Subcutaneous adipose tissue (tissue), 4 donors: ENCODE measurements around the gene ASNSD1. TPM values are rescaled to one million over a fixed set of nuclear protein-coding genes. Genes with fewer than 3 reads are reported as not detected.

ENCODE experiments used
- total RNA-seq, 4 donors: library from RNA; depleted of rRNA; stranded (reverse); fragments of >200 nt; gene quantifications; one replicate each; pipeline ENCODE4 v1.1.0, GENCODE V29; 2016
- TF ChIP-seq, protein P1 (sequence below): fragments of 450-650 bp; IDR thresholded peaks from one replicate; pipeline ENCODE4 v1.5.1; 2016; ENCODE audit warnings: low read depth, mild to moderate bottlenecking, control low read depth, antibody characterized with exemption, moderate library complexity

Gene ASNSD1
- total RNA-seq, 4 donors from 2014 or later = 40.3 to 76.8 (median 48.0) TPM

DNA sequence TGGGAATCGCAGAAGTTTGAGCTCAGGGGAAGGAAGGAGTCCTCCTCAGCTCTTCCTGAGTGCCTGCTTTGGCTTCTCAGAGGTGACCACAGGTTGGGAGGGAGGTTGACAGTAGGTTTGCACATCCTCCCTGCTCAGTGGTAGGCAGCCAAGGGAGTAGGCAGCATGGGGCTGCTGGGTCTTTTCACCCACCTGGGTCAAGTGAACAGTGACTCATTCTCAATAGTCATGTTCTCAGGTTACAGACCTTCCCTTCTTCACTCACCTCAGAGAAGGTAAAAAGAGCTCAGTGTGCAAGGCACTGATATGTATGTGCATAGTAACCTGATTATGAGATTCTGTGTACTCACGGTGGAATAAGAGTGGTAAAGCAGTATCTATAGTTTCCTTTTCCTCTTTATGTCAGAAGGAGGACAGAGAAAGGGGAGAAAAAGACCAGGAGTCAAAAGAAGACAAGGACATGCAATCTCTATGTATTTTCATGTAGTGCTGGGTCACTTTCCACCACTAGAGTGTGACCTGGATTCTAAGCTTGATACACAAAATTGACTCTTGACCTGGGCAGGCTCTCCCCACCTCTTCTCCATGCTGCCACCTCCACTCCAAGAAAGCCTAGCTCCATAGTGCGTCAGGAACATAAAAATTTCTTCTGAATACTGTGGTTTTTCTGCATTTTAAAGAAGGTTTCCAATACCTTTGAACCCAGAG is 36.5 kb upstream of the ASNSD1 start:
- TF ChIP-seq, protein P1, sequence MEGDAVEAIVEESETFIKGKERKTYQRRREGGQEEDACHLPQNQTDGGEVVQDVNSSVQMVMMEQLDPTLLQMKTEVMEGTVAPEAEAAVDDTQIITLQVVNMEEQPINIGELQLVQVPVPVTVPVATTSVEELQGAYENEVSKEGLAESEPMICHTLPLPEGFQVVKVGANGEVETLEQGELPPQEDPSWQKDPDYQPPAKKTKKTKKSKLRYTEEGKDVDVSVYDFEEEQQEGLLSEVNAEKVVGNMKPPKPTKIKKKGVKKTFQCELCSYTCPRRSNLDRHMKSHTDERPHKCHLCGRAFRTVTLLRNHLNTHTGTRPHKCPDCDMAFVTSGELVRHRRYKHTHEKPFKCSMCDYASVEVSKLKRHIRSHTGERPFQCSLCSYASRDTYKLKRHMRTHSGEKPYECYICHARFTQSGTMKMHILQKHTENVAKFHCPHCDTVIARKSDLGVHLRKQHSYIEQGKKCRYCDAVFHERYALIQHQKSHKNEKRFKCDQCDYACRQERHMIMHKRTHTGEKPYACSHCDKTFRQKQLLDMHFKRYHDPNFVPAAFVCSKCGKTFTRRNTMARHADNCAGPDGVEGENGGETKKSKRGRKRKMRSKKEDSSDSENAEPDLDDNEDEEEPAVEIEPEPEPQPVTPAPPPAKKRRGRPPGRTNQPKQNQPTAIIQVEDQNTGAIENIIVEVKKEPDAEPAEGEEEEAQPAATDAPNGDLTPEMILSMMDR = no peak

DNA sequence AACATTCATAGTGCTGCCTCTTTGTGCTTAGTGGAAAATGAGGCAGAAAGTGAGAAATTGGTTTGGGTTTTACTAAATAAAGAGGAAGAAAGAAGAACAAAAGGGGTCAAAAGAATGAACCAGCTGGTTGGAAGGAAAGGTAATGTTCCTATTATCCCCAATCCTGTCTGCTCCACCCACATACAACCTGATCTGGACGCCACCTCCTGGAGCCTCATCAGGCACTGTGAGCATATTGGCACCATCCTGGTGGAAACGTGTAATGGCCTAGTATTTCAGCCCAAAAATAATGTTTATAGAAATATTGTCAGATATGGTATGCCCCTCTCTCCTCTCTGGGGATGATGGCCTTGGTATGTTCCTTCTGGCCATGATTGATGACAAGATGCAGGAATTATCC is 35.6 kb upstream of the ASNSD1 start:
- TF ChIP-seq, protein P1 = no peak

DNA sequence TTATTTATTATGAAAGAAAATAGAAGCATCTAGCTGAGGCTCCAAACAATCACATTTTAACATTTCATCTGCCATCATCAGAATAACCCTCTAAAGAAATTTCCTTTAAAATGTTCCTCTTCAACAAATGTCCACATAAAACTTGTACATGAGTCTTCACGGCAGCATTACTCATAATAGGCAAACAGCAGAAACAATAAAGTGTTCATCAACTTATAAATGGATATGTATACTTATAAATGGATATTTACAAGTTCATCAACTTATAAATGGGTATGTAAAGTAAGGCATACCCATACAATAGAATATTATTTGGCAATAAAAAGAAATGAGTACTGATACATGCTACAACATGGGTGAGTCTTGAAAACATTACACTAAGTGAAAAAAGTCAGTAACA is 33.5 kb upstream of the ASNSD1 start:
- TF ChIP-seq, protein P1 = no peak

DNA sequence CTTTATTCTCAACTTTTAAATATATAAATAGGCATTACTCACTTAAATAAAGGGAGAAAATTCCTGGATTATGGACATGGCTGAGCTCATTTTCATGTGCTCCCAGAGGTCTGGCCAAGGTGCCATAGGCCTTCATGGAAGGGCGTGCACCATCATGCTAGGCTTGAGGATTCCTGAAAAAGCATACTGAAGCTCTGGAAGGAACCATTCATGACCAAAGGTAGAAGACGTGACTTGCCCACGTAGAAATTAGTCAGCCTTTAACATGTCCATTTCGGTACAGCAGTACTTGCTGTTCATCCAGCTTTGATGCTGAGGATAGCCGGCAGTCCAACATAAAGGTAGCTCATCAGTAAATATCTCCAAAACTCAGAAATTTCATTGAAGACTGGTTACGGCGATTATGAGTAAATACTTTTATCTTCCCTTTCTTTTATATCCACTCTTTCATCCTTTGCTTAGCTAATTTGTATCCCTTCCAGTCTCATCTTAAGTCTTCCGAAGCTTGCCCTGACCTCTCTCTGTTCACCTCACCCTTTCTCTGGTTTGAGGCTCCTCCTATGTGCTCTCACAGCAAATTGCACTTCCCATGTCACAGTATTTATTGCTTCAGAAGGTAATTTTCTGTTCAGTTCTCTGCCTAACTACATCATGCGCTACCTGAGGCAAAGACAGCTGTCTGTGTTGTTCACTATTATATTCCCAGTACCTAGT is 32.3 kb upstream of the ASNSD1 start:
- TF ChIP-seq, protein P1 = no peak

DNA sequence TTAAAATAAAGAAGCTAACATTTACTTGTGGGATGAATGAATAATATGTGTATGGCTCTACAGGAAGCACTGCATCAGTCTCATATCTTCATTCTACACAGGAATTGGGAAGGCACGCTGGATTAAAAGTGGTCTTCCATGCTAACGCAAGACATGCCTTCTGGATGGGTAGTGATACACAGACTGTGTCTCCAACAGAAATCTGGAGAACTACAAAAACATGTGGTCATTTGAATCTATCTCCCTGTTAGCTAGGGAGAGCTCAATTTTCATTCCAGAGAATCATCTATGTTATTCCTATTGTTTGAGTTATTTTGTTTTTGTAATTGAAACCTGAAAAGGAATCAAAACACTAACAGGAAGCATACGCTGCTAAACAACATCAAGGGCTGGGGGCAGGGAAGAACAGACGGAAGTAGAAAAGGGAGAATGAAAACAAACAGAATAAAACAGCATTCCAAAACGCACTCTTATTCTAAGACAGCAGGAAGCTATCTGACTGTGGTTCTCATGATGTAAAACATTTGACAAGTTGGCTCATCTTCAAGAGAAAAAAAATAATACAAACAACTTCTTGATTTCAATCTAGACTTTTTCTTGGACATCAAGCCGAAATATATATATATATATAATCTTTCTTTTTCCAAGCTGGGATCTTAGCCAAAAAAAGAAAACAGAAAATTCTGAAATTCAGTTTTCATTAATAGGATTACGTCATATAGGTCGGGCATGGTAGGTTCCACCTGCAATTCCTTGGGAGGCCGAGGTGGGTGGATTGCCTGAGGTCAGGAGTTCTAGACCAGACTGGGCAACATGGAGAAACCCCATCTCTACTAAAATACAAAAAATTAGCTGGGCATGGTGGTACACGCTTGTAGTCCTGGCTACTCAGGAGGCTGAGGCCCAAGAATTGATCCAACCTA is 31.5 kb upstream of the ASNSD1 start:
- TF ChIP-seq, protein P1 = no peak

DNA sequence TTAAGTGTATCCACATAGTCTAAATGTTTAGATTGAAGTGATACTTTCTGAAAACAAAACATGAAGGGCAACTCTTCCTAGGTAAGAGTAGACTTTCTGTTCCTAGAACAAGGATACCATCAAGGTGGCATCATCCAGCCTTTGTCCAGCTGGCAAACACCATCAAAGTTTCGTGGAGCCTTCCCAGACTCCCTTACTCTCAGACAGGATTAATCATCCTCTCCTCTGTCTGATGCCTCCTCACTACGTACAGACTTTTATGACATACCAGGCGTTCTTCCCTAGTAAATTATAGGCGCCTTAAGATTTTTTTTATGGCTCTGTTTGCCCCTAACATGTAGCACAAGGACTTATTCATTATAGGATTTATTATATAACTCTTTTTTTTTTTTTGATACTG is 29.4 kb upstream of the ASNSD1 start:
- TF ChIP-seq, protein P1 = no peak

DNA sequence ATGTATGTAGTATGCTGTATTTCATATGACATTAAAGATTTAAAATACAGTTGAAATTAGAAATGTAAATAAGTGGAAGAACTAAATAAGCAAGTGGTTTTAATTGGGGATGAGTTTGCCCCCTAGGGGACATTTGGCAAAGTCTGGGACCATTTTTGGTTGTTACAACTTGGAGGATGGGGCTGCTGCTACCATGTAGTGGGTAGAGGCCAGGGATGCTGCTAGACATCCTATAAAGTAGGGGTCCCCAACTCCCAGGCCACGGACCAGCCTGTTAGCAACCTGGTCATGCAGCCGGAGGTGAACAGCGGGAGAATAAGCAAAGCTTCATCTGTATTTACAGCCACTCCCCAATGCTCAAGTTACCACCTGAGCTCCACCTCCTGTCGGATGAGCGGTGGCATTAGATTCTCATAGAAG is 27.9 kb upstream of the ASNSD1 start:
- TF ChIP-seq, protein P1 = no peak
